ENCODE data around the gene IMPA2.
"Not testable (repeated sequence)": the region's sequence is repeated elsewhere in the genome, so short reads cannot be mapped to it uniquely, and the experiment has no call there.

DNA sequence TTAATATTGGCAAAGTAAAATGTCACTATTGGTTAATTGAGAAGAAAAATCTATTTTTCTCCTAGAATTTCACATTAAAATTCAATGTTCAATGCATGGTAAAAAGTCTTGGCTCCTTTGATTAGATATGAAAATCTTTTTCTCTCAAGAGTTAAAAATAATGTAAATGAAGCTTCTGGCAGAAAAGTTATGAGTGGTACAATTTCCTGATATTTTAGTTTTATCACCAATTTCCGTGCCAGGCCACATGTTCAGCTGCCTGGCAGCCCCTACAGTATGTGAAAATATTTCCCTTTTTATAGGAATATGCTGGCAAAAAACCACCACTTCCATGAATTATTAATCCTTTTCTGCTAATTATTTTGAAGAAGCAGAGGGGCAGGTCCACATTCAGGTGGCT lies 89.8 kb downstream of the IMPA2 start:
- TF ChIP-seq, protein P1, sequence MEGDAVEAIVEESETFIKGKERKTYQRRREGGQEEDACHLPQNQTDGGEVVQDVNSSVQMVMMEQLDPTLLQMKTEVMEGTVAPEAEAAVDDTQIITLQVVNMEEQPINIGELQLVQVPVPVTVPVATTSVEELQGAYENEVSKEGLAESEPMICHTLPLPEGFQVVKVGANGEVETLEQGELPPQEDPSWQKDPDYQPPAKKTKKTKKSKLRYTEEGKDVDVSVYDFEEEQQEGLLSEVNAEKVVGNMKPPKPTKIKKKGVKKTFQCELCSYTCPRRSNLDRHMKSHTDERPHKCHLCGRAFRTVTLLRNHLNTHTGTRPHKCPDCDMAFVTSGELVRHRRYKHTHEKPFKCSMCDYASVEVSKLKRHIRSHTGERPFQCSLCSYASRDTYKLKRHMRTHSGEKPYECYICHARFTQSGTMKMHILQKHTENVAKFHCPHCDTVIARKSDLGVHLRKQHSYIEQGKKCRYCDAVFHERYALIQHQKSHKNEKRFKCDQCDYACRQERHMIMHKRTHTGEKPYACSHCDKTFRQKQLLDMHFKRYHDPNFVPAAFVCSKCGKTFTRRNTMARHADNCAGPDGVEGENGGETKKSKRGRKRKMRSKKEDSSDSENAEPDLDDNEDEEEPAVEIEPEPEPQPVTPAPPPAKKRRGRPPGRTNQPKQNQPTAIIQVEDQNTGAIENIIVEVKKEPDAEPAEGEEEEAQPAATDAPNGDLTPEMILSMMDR (IDR thresholded peaks at IDR 0.05) = not testable (repeated sequence)
- TF ChIP-seq POLR2A (IDR thresholded peaks at IDR 0.05) = not testable (repeated sequence)
